DOHH2 (cell line): ENCODE results near the gene TCN2.
"Not testable (repeated sequence)": the region's sequence is repeated elsewhere in the genome, so short reads cannot be mapped to it uniquely, and the experiment has no call there.

ENCODE experiments used
- H3F3A ChIP-seq: fragments of 200-600 bp; sonication (generic), shearing (Covaris generic); 2 replicates; pipeline ENCODE4 v1.6.0; 2016; ENCODE audit warnings: antibody characterized with exemption, mild to moderate bottlenecking; ENCODE audit not compliant: control insufficient read depth, insufficient read depth
- H3K27ac ChIP-seq: fragments of 200-600 bp; sonication (generic); 2 replicates; pipeline ENCODE4 v1.5.1; 2014; ENCODE audit warnings: low read depth, mild to moderate bottlenecking, low read length, moderate library complexity
- H3K27me3 ChIP-seq: fragments of 200-600 bp; sonication (generic); 2 replicates; pipeline ENCODE4 v1.6.1; 2014; ENCODE audit warnings: mild to moderate bottlenecking, low read length, mixed read lengths; ENCODE audit not compliant: control insufficient read depth
- H3K36me3 ChIP-seq: fragments of 200-600 bp; sonication (generic); 2 replicates; pipeline ENCODE4 v1.6.1; 2014; ENCODE audit warnings: mild to moderate bottlenecking, low read length, moderate library complexity, mixed read lengths; ENCODE audit not compliant: control insufficient read depth
- H3K4me1 ChIP-seq: fragments of 200-600 bp; sonication (generic); 2 replicates; pipeline ENCODE4 v1.6.1; 2014; ENCODE audit warnings: mild to moderate bottlenecking, low read length, mixed read lengths; ENCODE audit not compliant: control insufficient read depth
- H3K4me2 ChIP-seq: fragments of 200-600 bp; sonication (generic); 2 replicates; pipeline ENCODE4 v1.6.0; 2014; ENCODE audit warnings: mild to moderate bottlenecking, low read length, moderate library complexity
- H3K4me3 ChIP-seq: fragments of 200-600 bp; sonication (generic); 2 replicates; pipeline ENCODE4 v1.5.1; 2014; ENCODE audit warnings: mild to moderate bottlenecking, low read length, mixed read lengths
- H3K79me2 ChIP-seq: fragments of 200-600 bp; sonication (generic); 2 replicates; pipeline ENCODE4 v1.6.1; 2014; ENCODE audit warnings: mild to moderate bottlenecking, low read length, mixed read lengths; ENCODE audit not compliant: control insufficient read depth
- H3K9me2 ChIP-seq: fragments of 200-600 bp; sonication (generic); replicated peaks from 2 replicates; pipeline ENCODE4 v1.6.1; 2014; ENCODE audit warnings: mild to moderate bottlenecking, low read length, mixed read lengths; ENCODE audit not compliant: control insufficient read depth
- H3K9me3 ChIP-seq: fragments of 200-600 bp; sonication (generic); 2 replicates; pipeline ENCODE4 v1.6.1; 2014; ENCODE audit warnings: antibody characterized with exemption, low read length, mixed read lengths; ENCODE audit not compliant: control insufficient read depth, insufficient read depth
- H4K20me1 ChIP-seq: fragments of 200-600 bp; sonication (generic); 2 replicates; pipeline ENCODE4 v1.6.0; 2014; ENCODE audit warnings: low read depth, mild to moderate bottlenecking, antibody characterized with exemption, low read length, moderate library complexity; ENCODE audit not compliant: control insufficient read depth, insufficient read depth
- EZH2phosphoT487 ChIP-seq: fragments of 200-600 bp; sonication (generic); IDR thresholded peaks from 2 replicates; pipeline ENCODE4 v1.6.1; 2017; ENCODE audit warnings: borderline replicate concordance, mild to moderate bottlenecking, antibody characterized with exemption, low read length, moderate library complexity, mixed read lengths
- TF ChIP-seq, protein P1 (sequence below): fragments of 200-600 bp; sonication (generic); IDR thresholded peaks from one replicate; pipeline ENCODE4 v1.5.1; 2014; ENCODE audit warnings: antibody characterized with exemption, mild to moderate bottlenecking, low read depth, low read length; ENCODE audit not compliant: poor library complexity, severe bottlenecking

The TCN2 gene

DNA sequence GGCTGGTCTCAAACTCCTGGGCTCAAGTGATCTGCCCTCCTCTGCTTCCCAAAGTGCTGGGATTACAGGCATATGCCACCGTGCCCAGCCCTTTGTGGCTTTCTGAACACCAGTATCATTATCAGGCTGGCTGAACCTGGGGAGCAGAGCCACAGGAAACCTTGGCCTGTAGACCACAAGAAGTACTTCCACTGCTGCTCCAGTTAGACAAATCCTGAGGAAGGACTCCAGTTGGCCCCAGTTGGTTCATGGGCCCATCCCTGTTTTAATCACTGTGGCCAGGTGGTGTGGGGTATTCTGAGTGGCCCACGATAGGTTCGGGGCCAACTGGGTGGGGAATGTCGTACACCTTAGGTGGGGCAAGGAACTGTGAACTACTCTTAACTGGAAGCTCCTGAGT, 66.2 kb downstream of the TCN2 start:
- Histone ChIP-seq H3K27me3 (peaks cover 19% of the 10 kb centered on the region), H3K36me3 (no peaks in the 10 kb centered on the region), H4K20me1 (no peaks in the 10 kb centered on the region), H3F3A (no peaks in the 10 kb centered on the region), H3K4me3 (no peak overlapping the region), H3K9me3 (no peaks in the 10 kb centered on the region), H3K79me2 (no peaks in the 10 kb centered on the region), H3K4me2 (no peak overlapping the region), H3K4me1 (peaks cover 3% of the 10 kb centered on the region), H3K9me2 (no peaks in the 10 kb centered on the region), H3K27ac (no peak overlapping the region)
- TF ChIP-seq, protein P1, sequence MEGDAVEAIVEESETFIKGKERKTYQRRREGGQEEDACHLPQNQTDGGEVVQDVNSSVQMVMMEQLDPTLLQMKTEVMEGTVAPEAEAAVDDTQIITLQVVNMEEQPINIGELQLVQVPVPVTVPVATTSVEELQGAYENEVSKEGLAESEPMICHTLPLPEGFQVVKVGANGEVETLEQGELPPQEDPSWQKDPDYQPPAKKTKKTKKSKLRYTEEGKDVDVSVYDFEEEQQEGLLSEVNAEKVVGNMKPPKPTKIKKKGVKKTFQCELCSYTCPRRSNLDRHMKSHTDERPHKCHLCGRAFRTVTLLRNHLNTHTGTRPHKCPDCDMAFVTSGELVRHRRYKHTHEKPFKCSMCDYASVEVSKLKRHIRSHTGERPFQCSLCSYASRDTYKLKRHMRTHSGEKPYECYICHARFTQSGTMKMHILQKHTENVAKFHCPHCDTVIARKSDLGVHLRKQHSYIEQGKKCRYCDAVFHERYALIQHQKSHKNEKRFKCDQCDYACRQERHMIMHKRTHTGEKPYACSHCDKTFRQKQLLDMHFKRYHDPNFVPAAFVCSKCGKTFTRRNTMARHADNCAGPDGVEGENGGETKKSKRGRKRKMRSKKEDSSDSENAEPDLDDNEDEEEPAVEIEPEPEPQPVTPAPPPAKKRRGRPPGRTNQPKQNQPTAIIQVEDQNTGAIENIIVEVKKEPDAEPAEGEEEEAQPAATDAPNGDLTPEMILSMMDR: no peak
- no peak for TF ChIP-seq EZH2phosphoT487

DNA sequence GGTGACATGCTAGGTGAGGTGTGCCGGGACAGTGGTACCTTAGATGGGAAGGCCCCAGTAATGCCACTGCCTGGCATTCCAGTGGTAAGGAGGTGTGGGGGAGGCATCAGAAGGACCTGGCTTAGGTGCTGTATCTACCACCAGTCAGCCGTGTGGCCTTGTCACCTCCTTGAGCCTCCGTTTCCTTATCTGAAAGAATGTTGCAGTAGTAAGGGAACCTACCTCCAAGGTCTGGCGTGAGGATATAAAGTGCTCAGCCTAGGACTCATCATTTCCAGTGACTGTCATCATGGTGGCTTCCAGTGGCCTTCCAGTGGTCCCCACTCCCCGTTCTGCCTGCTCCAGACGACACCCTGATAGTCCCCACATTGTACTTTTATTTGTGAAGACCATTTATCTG, 67.5 kb downstream of the TCN2 start:
- H4K20me1 ChIP-seq: no peaks in the 10 kb centered on the region
- H3K9me3 ChIP-seq: no peaks in the 10 kb centered on the region
- no peak overlapping the region for H3K27ac ChIP-seq
- no peaks in the 10 kb centered on the region for H3K79me2 ChIP-seq
- no peaks in the 10 kb centered on the region for H3K9me2 ChIP-seq
- peaks cover 15% of the 10 kb centered on the region; the same call in 1 of the 2 replicates for H3K27me3 ChIP-seq
- H3K4me3 ChIP-seq: no peak overlapping the region
- H3K4me1 ChIP-seq: no peaks in the 10 kb centered on the region
- no peaks in the 10 kb centered on the region for H3F3A ChIP-seq
- TF ChIP-seq EZH2phosphoT487: no peak
- TF ChIP-seq, protein P1: no peak
- no peak overlapping the region for H3K4me2 ChIP-seq
- no peaks in the 10 kb centered on the region for H3K36me3 ChIP-seq

- H3F3A ChIP-seq: no peaks in the 10 kb centered on the region
- no peaks in the 10 kb centered on the region for H3K36me3 ChIP-seq
- no peaks in the 10 kb centered on the region for H3K9me2 ChIP-seq
- no peaks in the 10 kb centered on the region for H3K9me3 ChIP-seq
- no peak overlapping the region for H3K27ac ChIP-seq
- H4K20me1 ChIP-seq: no peaks in the 10 kb centered on the region
- H3K27me3 ChIP-seq: peaks cover 13% of the 10 kb centered on the region; the same call in 1 of the 2 replicates
- H3K4me1 ChIP-seq: no peaks in the 10 kb centered on the region
- H3K4me3 ChIP-seq: no peak overlapping the region
- TF ChIP-seq EZH2phosphoT487: no peak
- TF ChIP-seq, protein P1: no peak
- no peaks in the 10 kb centered on the region for H3K79me2 ChIP-seq
- no peak overlapping the region for H3K4me2 ChIP-seq
Measured at GRCh38 chr22:30675436-30675835, 68.5 kb downstream of the TCN2 start.

GRCh38 chr22:30676565-30676964, 69.6 kb downstream of the TCN2 start:
- H3K27me3 ChIP-seq: peaks cover 11% of the 10 kb centered on the region; the same call in 1 of the 2 replicates
- H3K27ac ChIP-seq, H3K9me2 ChIP-seq, H4K20me1 ChIP-seq, H3K4me3 ChIP-seq, H3K79me2 ChIP-seq, H3K4me2 ChIP-seq, H3K36me3 ChIP-seq, H3K4me1 ChIP-seq, H3K9me3 ChIP-seq, H3F3A ChIP-seq: not testable (repeated sequence)
